HG03378 (cell line): Measurements from ENCODE around the gene MTPN.

Experiments
- ATAC-seq: cut with Tn5 transposase; IDR thresholded peaks from one replicate; pipeline ENCODE4 v1.9.1; 2021; ENCODE audit warnings: mild to moderate bottlenecking, moderate library complexity; ENCODE audit not compliant: unreplicated experiment

Gene MTPN

GRCh38 chr7:135958173-135958572 is 19.0 kb downstream of the MTPN start:
- no peak for ATAC-seq

- no peak for ATAC-seq
Observed at GRCh38 chr7:135957627-135958026, 19.5 kb downstream of the MTPN start.

- ATAC-seq: no peak
Observed at GRCh38 chr7:135956393-135956792, 20.8 kb downstream of the MTPN start.

GRCh38 chr7:135950972-135951371 is 26.2 kb downstream of the MTPN start:
- no peak for ATAC-seq

- ATAC-seq: no peak
Observed at GRCh38 chr7:135950429-135950828, 26.7 kb downstream of the MTPN start.

- ATAC-seq: no peak
Observed at GRCh38 chr7:135946289-135947055, 30.7 kb downstream of the MTPN start.

- ATAC-seq: no peak
Observed at GRCh38 chr7:135944753-135945152, 32.4 kb downstream of the MTPN start.

- no peak for ATAC-seq
Observed at GRCh38 chr7:135943134-135943879, 33.9 kb downstream of the MTPN start.

- peak; percentile 89 for ATAC-seq
Observed at GRCh38 chr7:135942614-135943013, 34.5 kb downstream of the MTPN start.

- ATAC-seq: no peak
Observed at GRCh38 chr7:135940077-135941075, 36.8 kb downstream of the MTPN start.

GRCh38 chr7:135939261-135939812 is 37.8 kb downstream of the MTPN start:
- no peak for ATAC-seq

GRCh38 chr7:135938563-135938962 is 38.6 kb downstream of the MTPN start:
- peak; percentile 45 for ATAC-seq

- no peak for ATAC-seq
Observed at GRCh38 chr7:135938086-135938485, 39.1 kb downstream of the MTPN start.

- ATAC-seq: no peak
Observed at GRCh38 chr7:135936497-135937217, 40.5 kb downstream of the MTPN start.

- ATAC-seq: no peak
Observed at GRCh38 chr7:135934651-135935050, 42.5 kb downstream of the MTPN start.

- no peak for ATAC-seq
Observed at GRCh38 chr7:135933509-135934188, 43.5 kb downstream of the MTPN start.

- ATAC-seq: no peak
Observed at GRCh38 chr7:135932131-135932530, 45.0 kb downstream of the MTPN start.

- ATAC-seq: no peak
Observed at GRCh38 chr7:135930565-135931461, 46.3 kb downstream of the MTPN start.
